SK-N-SH (cell line): ENCODE data around the gene KRT80. TPM values are rescaled to one million over a fixed set of nuclear protein-coding genes. Genes with fewer than 3 reads are reported as not detected.

Source experiments
- CTCF ChIA-PET: fragments of 300-600, 350-600 bp; formaldehyde crosslinking; extraction: SDS; loops from one replicate; lab custom pipeline; 2021; lab: Yijun Ruan, JAX
- POLR2A ChIA-PET: fragments of 350-600 bp; sonication (Branson Sonifier 250); formaldehyde crosslinking; extraction: SDS; loops from one replicate; lab custom pipeline; 2020; ENCODE audit warnings: antibody characterized with exemption, inconsistent platforms; lab: Yijun Ruan, JAX
- DNase-seq: peaks from one replicate; pipeline ENCODE4 v3.0.0; 2012
- H2AFZ ChIP-seq: fragments of 200-600 bp; sonication (generic); 2 replicates; pipeline ENCODE4 v1.8.1; 2016; ENCODE audit warnings: antibody characterized with exemption, mild to moderate bottlenecking, low read depth
- H3F3A ChIP-seq: fragments of 200-600 bp; sonication (generic); replicated peaks from 2 replicates; pipeline ENCODE3; 2016; ENCODE audit warnings: antibody characterized with exemption, mild to moderate bottlenecking; ENCODE audit not compliant: insufficient read depth
- H3K27ac ChIP-seq, 2 experiments: fragments of 200-500 bp in 1 of 2; fragments of 200-600 bp in 1 of 2; sonication (Bioruptor generic) in 1 of 2; sonication (generic), shearing (Covaris generic) in 1 of 2; 2 replicates each; pipeline versions ENCODE4 v1.5.1 to v1.6.1; 2014 to 2016; ENCODE audit warnings: low read depth in 2 of 2, inconsistent platforms in 1 of 2, low read length in 1 of 2, mild to moderate bottlenecking in 1 of 2, mixed read lengths in 1 of 2
- H3K27me3 ChIP-seq: fragments of 200-600 bp; sonication (generic), shearing (Covaris generic); 2 replicates; pipeline ENCODE4 v1.6.1; 2016; ENCODE audit warnings: mixed run types; ENCODE audit not compliant: insufficient read depth
- H3K36me3 ChIP-seq, 2 experiments: fragments of 200-500 bp in 1 of 2; fragments of 200-600 bp in 1 of 2; sonication (Bioruptor generic) in 1 of 2; sonication (generic) in 1 of 2; replicated peaks in 1 of 2; 2 replicates each; pipeline versions ENCODE3 to v1.5.1; 2014 to 2016; ENCODE audit warnings: low read length in 1 of 2, mild to moderate bottlenecking in 1 of 2; ENCODE audit not compliant: insufficient read depth in 2 of 2, control insufficient read depth in 1 of 2
- H3K4me1 ChIP-seq, 2 experiments: fragments of 200-500 bp in 1 of 2; fragments of 200-600 bp in 1 of 2; sonication (Bioruptor generic) in 1 of 2; sonication (generic), shearing (Covaris generic) in 1 of 2; 2 replicates each; pipeline versions ENCODE4 v1.5.1 to v1.6.1; 2014 to 2016; ENCODE audit warnings: low read depth in 1 of 2, low read length in 1 of 2, mixed run types in 1 of 2; ENCODE audit not compliant: insufficient read depth in 2 of 2, control insufficient read depth in 1 of 2
- H3K4me2 ChIP-seq: fragments of 200-600 bp; sonication (generic), shearing (Covaris generic); 2 replicates; pipeline ENCODE4 v1.6.1; 2017; ENCODE audit warnings: mixed run types
- H3K4me3 ChIP-seq, 2 experiments: fragments of 200-500 bp in 1 of 2; fragments of 200-600 bp in 1 of 2; sonication (Bioruptor generic) in 1 of 2; sonication (generic), shearing (Covaris generic) in 1 of 2; 2 replicates each; pipeline versions ENCODE4 v1.5.1 to v1.8.1; 2014 to 2016; ENCODE audit warnings: low read depth in 2 of 2, inconsistent platforms in 1 of 2, low read length in 1 of 2, mild to moderate bottlenecking in 1 of 2, mixed read lengths in 1 of 2, moderate library complexity in 1 of 2
- H3K79me2 ChIP-seq: fragments of 200-600 bp; sonication (generic); 2 replicates; pipeline ENCODE4 v1.8.1; 2017; ENCODE audit warnings: mild to moderate bottlenecking; ENCODE audit not compliant: insufficient read depth
- H3K9ac ChIP-seq: fragments of 200-600 bp; sonication (generic); 2 replicates; pipeline ENCODE4 v1.6.1; 2017; ENCODE audit warnings: mixed run types
- H3K9me2 ChIP-seq: fragments of 200-600 bp; sonication (generic); 2 replicates; pipeline ENCODE4 v1.6.1; 2017; ENCODE audit warnings: mixed run types
- H3K9me3 ChIP-seq: fragments of 200-600 bp; sonication (generic); 2 replicates; pipeline ENCODE4 v1.6.1; 2017; ENCODE audit warnings: mixed run types, mild to moderate bottlenecking, moderate library complexity
- H4K20me1 ChIP-seq: fragments of 200-600 bp; sonication (generic); 2 replicates; pipeline ENCODE4 v1.6.1; 2017; ENCODE audit warnings: mild to moderate bottlenecking, mixed run types; ENCODE audit not compliant: insufficient read depth
- CHD2 ChIP-seq: fragments of 150-350 bp; IDR thresholded peaks from 2 replicates; pipeline ENCODE4 v1.6.1; 2018; ENCODE audit warnings: low read length; ENCODE audit not compliant: partially characterized antibody
- EP300 ChIP-seq, 2 experiments: IDR thresholded peaks; 2 replicates each; pipeline versions ENCODE4 v1.4.0 to v1.6.1; 2012; ENCODE audit warnings: borderline replicate concordance in 1 of 2, low read depth in 1 of 2, low read length in 1 of 2
- EZH2phosphoT487 ChIP-seq: fragments of 200-600 bp; sonication (generic); IDR thresholded peaks from 2 replicates; pipeline ENCODE4 v1.6.1; 2017; ENCODE audit warnings: low read depth, mixed run types, mild to moderate bottlenecking, antibody characterized with exemption, moderate library complexity, borderline replicate concordance
- GABPA ChIP-seq: IDR thresholded peaks from 2 replicates; pipeline ENCODE4 v1.4.0; 2012; ENCODE audit warnings: low read depth, mild to moderate bottlenecking
- GATA2 ChIP-seq: sonication (generic); formaldehyde crosslinking; IDR thresholded peaks from 2 replicates; pipeline ENCODE4 v1.5.0; 2020; ENCODE audit warnings: mild to moderate bottlenecking, missing genetic modification reagents
- MEF2A ChIP-seq: IDR thresholded peaks from 2 replicates; pipeline ENCODE4 v1.4.0; 2012; ENCODE audit warnings: low read depth, borderline replicate concordance
- RAD21 ChIP-seq: IDR thresholded peaks from 2 replicates; pipeline ENCODE4 v1.6.1; 2012; ENCODE audit warnings: mild to moderate bottlenecking, low read length
- RFX5 ChIP-seq: IDR thresholded peaks from 2 replicates; pipeline ENCODE4 v1.6.1; 2012; ENCODE audit warnings: mild to moderate bottlenecking, improper control_type of control experiment, low read length
- RXRA ChIP-seq: IDR thresholded peaks from 2 replicates; pipeline ENCODE4 v1.4.0; 2012; ENCODE audit warnings: low read depth, mild to moderate bottlenecking, borderline replicate concordance
- SIN3A ChIP-seq: IDR thresholded peaks from 2 replicates; pipeline ENCODE4 v1.6.1; 2012; ENCODE audit warnings: low read depth, mild to moderate bottlenecking, low read length, moderate library complexity, borderline replicate concordance
- SMC3 ChIP-seq: IDR thresholded peaks from 2 replicates; pipeline ENCODE4 v1.6.1; 2012; ENCODE audit warnings: low read depth, low read length, improper control_type of control experiment
- TEAD4 ChIP-seq: IDR thresholded peaks from 2 replicates; pipeline ENCODE4 v1.4.0; 2012; ENCODE audit warnings: mild to moderate bottlenecking, borderline replicate concordance; ENCODE audit not compliant: insufficient read depth
- YY1 ChIP-seq: IDR thresholded peaks from 2 replicates; pipeline ENCODE4 v1.4.0; 2012; ENCODE audit warnings: low read depth, mild to moderate bottlenecking
- WGBS: methylation state at CpG from one replicate; pipeline ENCODE4 v1.1.6; 2017; ENCODE audit warnings: low lambda C conversion rate; 5-methylcytosine and 5-hydroxymethylcytosine counted together
- polyA plus RNA-seq, 3 experiments: library from polyadenylated mRNA; depleted of rRNA; stranded (reverse); fragments of >200 nt; gene quantifications; 2 replicates each; pipeline ENCODE4 v1.2.3, GENCODE V29; 2012
- TF ChIP-seq, protein P1 (sequence below): fragments of 200-600 bp; sonication (generic); IDR thresholded peaks from 2 replicates; pipeline ENCODE4 v1.6.1; 2017; ENCODE audit warnings: antibody characterized with exemption, mild to moderate bottlenecking, moderate library complexity
- TF ChIP-seq, protein P2 (sequence below): IDR thresholded peaks from 2 replicates; pipeline ENCODE4 v1.4.0; 2012; ENCODE audit warnings: low read depth, borderline replicate concordance
- TF ChIP-seq, protein P3 (sequence below): IDR thresholded peaks from 2 replicates; pipeline ENCODE4 v1.4.0; 2012; ENCODE audit warnings: low read depth
- TF ChIP-seq, protein P4 (sequence below): fragments of 150-350 bp; IDR thresholded peaks from 2 replicates; pipeline ENCODE4 v1.6.1; 2017; ENCODE audit warnings: antibody characterized with exemption, low read length, low read depth, borderline replicate concordance
- TF ChIP-seq, protein P5 (sequence below): IDR thresholded peaks from 2 replicates; pipeline ENCODE4 v1.4.0; 2012; ENCODE audit warnings: low read depth, borderline replicate concordance

The KRT80 gene
- polyA plus RNA-seq, 1 of the 3 experiments (the other 2 are of a cell fraction), result 14.9 TPM

DNA sequence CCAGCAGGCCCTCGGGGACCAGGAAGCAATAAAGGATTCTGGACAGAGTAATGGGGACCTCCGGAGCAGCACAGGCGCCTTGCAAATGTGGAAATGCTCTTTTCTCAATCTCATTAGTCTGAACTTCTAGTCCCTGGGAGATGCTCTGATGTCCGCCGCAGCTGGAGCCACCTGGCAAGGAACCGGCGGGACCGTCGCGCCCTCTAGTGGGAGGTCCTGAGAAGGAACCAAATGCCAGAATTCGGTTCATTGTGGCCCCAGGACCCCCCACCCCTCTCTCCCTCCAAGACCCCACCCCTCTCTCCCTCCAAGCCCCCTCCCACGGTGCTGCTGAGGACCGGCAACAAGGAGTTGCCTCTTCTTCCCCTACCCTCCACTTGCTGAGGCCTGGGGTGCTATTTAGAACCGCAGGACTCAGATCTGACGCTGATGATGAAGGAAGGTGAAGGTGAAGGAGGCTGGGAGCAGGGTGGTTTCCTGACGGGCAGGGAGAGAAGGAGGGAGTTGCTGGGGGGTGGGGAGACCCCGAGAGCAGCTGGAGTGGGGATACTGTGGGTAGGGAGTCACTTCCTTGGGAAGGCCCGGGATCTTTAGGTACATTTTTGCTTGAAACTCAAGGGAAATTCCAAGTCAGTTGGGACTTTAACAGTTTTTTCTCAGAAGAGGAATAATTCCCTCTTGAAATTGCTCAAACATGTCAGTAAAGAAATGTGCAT, 69.8 kb downstream of the KRT80 start:
- WGBS, result 23% methylated on average over 14 of the region's 18 CpGs
- ChIA-PET POLR2A (no interaction called here), CTCF (interaction anchor here (0.6 to 13.5 kb wide), 40 partner anchors 11 to 1828 kb away, joined by 3 to 247 read pairs (median 4); partner anchors contain the start of gene ATG101)
- Histone ChIP-seq H3K79me2 (no peaks in the 10 kb centered on the region), H3K27ac (no peak overlapping the region), H3K36me3 (no peaks in the 10 kb centered on the region), H3K27me3 (peaks cover 4% of the 10 kb centered on the region; the same call in 1 of the 2 replicates), H4K20me1 (no peaks in the 10 kb centered on the region), H3K4me3 (no peak overlapping the region), H3K4me1 (peaks cover 0 to 26% of the 10 kb centered on the region in 2 experiments; a peak in 1 of 4 replicates), H3K4me2 (no peak overlapping the region), H3K9me2 (no peaks in the 10 kb centered on the region), H2AFZ (no peak overlapping the region), H3F3A (peaks cover 4% of the 10 kb centered on the region), H3K9ac (no peak overlapping the region), H3K9me3 (no peaks in the 10 kb centered on the region)
- DNase-seq, result peak; percentile 87
- TF ChIP-seq RAD21 (peak; percentile 78), RFX5 (no peak), EP300 (IDR thresholded peaks at IDR 0.05; ENCODE audit: borderline replicate concordance in 1 of 2, low read depth in 1 of 2, low read length in 1 of 2) (peak in 1 of 2 experiments; percentile 9; a peak in 1 of 4 replicates), SMC3 (peak; percentile 66)
- TF ChIP-seq, protein P1, sequence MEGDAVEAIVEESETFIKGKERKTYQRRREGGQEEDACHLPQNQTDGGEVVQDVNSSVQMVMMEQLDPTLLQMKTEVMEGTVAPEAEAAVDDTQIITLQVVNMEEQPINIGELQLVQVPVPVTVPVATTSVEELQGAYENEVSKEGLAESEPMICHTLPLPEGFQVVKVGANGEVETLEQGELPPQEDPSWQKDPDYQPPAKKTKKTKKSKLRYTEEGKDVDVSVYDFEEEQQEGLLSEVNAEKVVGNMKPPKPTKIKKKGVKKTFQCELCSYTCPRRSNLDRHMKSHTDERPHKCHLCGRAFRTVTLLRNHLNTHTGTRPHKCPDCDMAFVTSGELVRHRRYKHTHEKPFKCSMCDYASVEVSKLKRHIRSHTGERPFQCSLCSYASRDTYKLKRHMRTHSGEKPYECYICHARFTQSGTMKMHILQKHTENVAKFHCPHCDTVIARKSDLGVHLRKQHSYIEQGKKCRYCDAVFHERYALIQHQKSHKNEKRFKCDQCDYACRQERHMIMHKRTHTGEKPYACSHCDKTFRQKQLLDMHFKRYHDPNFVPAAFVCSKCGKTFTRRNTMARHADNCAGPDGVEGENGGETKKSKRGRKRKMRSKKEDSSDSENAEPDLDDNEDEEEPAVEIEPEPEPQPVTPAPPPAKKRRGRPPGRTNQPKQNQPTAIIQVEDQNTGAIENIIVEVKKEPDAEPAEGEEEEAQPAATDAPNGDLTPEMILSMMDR, result peak; percentile 77

DNA sequence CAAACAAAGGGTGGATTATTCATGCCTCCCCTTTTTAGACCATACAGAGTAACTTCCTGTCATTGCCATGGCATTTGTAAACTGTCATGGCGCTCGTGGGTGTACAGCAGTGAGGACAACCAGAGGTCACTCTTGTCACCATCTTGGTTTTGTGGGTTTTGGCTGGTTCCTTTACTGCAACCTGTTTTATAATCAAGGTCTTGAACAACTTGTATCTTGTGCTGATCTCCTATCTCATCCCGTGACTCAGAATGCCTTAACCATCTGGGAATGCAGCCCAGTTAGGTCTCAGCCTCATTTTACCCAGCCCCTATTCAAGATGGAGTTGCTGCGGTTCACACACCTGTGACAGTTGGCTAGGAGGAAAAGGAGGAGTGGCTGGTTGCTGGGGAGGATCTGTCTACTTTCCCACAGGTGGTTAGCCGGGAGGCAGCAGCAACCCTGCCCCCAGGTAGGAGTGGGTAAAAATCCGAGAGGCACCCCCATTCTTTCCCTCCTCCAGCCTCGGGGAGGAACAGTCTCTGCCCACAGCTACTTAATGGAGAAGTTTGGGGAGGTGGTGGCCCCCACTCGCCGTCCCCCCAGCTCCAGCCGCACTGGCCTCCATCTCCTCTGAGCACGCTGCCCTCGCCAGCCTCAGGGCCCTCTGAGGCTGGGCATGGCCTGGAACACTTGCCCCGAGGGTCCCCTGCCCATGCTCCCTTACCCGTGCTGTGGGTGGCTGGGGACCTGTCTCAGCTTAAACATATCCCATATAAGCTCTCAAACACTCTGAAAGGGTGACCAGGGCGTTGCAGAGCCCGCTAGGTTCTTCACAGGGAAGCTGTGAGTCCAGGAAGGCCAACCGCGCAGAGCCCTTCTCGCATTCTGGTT, 70.6 kb downstream of the KRT80 start:
- Histone ChIP-seq H3K27me3 (peaks cover 7% of the 10 kb centered on the region; the same call in 1 of the 2 replicates), H3K4me1 (peaks cover 0 to 19% of the 10 kb centered on the region in 2 experiments; a peak in 1 of 4 replicates), H3K36me3 (no peaks in the 10 kb centered on the region), H3K4me2 (no peak overlapping the region), H3K9me2 (no peaks in the 10 kb centered on the region), H3K4me3 (no peak overlapping the region), H3K79me2 (no peaks in the 10 kb centered on the region), H2AFZ (no peak overlapping the region), H3K9me3 (no peaks in the 10 kb centered on the region), H3F3A (peaks cover 4% of the 10 kb centered on the region), H3K9ac (no peak overlapping the region), H4K20me1 (no peaks in the 10 kb centered on the region), H3K27ac (no peak overlapping the region)
- CTCF ChIA-PET, result interaction anchor here (0.6 to 13.5 kb wide), 31 partner anchors 12 to 249 kb away, joined by 3 to 247 read pairs (median 4); partner anchors contain the start of gene ATG101
- POLR2A ChIA-PET, result no interaction called here
- TF ChIP-seq RXRA (no peak), YY1 (no peak), SIN3A (no peak), MEF2A (no peak), GATA2 (no peak), EZH2phosphoT487 (no peak), TEAD4 (no peak), GABPA (no peak), CHD2 (no peak)
- TF ChIP-seq, protein P2, sequence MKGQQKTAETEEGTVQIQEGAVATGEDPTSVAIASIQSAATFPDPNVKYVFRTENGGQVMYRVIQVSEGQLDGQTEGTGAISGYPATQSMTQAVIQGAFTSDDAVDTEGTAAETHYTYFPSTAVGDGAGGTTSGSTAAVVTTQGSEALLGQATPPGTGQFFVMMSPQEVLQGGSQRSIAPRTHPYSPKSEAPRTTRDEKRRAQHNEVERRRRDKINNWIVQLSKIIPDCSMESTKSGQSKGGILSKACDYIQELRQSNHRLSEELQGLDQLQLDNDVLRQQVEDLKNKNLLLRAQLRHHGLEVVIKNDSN, result no peak
- TF ChIP-seq, protein P3, sequence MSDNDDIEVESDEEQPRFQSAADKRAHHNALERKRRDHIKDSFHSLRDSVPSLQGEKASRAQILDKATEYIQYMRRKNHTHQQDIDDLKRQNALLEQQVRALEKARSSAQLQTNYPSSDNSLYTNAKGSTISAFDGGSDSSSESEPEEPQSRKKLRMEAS, result no peak
- TF ChIP-seq, protein P4, sequence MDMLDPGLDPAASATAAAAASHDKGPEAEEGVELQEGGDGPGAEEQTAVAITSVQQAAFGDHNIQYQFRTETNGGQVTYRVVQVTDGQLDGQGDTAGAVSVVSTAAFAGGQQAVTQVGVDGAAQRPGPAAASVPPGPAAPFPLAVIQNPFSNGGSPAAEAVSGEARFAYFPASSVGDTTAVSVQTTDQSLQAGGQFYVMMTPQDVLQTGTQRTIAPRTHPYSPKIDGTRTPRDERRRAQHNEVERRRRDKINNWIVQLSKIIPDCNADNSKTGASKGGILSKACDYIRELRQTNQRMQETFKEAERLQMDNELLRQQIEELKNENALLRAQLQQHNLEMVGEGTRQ, result no peak
- TF ChIP-seq, protein P5, sequence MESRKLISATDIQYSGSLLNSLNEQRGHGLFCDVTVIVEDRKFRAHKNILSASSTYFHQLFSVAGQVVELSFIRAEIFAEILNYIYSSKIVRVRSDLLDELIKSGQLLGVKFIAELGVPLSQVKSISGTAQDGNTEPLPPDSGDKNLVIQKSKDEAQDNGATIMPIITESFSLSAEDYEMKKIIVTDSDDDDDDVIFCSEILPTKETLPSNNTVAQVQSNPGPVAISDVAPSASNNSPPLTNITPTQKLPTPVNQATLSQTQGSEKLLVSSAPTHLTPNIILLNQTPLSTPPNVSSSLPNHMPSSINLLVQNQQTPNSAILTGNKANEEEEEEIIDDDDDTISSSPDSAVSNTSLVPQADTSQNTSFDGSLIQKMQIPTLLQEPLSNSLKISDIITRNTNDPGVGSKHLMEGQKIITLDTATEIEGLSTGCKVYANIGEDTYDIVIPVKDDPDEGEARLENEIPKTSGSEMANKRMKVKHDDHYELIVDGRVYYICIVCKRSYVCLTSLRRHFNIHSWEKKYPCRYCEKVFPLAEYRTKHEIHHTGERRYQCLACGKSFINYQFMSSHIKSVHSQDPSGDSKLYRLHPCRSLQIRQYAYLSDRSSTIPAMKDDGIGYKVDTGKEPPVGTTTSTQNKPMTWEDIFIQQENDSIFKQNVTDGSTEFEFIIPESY, result no peak
- 73% methylated on average over 16 of the region's 19 CpGs for WGBS
- peak; percentile 24 for DNase-seq
